GM18507 (cell line): ENCODE measurements around the gene PSMA3.
A peak's percentile ranks its signal among the peaks of the same experiment; 100 is the strongest.
"Not testable (repeated sequence)": the region's sequence is repeated elsewhere in the genome, so short reads cannot be mapped to it uniquely, and the experiment has no call there.

Experiments
- DNase-seq: peaks from one replicate; pipeline ENCODE4 v3.0.0; 2011; ENCODE audit warnings: low read depth; ENCODE audit not compliant: insufficient read length; ENCODE audit errors: extremely low spot score
- FAIRE-seq: peaks from 2 replicates; lab custom pipeline; 2011; peaks lifted over from hg19 to GRCh38; lab: Jason Lieb, UNC

PSMA3 gene

DNA sequence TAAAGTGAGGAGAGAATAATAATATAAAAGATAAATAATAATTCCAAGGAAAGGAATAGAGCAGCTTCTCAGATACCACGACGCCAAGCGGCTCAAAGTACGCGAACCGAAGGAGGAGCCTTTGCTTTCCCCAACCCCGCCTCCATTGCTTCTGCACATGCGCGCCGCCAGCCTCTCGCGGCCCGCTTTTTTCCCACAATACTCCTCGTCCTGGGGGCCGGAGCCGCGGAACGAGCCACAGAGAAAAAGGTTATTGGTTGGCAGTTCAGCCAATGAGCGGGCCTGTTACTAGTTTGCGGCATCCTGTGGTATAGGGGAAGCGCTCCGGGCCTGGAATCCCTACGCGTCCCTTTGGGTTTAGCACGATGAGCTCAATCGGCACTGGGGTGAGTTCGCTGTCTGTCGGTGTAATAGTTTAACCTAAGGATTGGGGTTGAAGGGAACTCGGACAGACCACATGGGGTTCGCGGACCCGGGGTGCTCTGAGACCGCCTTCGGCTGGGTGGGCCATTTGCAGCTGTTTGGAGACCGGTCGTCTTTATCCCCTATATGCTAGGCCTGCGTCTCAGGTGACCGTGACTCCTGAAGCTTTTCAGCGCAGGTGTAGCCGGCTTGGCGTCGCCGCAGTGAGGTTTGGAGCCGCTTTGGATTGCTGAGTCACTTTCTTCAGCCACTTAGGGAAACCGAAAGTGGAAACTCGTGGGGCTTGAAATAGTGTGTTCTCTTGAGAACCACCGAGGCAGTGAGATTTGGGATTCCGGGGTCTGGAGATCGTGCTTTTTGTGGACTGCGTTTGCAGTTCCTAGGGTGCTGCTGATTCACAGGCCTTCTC is at the start of gene PSMA3:
Gene PSMA3, plus strand, starts transcription at position 288 of the 832 bp plus-strand sequence. Its CDS starts 78 bp downstream, at position 366.
- DNase-seq (peak; percentile 83), FAIRE-seq (peak; percentile 97)

GRCh38 chr14:58196198-58196597 is 48.4 kb upstream of the PSMA3 start:
- FAIRE-seq (no peak), DNase-seq (no peak)

DNA sequence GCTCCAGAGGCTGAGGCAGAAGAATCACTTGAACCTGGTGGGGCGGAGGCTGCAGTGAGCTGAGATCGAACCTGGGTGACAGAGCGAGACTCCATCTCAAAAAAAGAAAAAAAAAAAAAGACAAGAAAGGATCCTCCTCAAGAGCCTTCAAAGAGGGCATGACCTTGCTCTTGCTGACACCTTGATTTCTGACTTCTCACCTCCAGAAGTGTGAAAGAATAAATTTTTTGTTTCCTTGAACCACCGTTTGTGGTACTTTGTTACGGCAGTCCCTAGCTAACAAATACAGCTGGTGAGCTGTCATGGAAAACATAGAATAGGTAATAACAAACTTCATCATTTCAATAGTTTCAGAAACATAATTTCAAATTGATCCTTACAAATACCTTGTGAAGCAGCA is 46.6 kb upstream of the PSMA3 start:
- no peak for DNase-seq
- FAIRE-seq = no peak

DNA sequence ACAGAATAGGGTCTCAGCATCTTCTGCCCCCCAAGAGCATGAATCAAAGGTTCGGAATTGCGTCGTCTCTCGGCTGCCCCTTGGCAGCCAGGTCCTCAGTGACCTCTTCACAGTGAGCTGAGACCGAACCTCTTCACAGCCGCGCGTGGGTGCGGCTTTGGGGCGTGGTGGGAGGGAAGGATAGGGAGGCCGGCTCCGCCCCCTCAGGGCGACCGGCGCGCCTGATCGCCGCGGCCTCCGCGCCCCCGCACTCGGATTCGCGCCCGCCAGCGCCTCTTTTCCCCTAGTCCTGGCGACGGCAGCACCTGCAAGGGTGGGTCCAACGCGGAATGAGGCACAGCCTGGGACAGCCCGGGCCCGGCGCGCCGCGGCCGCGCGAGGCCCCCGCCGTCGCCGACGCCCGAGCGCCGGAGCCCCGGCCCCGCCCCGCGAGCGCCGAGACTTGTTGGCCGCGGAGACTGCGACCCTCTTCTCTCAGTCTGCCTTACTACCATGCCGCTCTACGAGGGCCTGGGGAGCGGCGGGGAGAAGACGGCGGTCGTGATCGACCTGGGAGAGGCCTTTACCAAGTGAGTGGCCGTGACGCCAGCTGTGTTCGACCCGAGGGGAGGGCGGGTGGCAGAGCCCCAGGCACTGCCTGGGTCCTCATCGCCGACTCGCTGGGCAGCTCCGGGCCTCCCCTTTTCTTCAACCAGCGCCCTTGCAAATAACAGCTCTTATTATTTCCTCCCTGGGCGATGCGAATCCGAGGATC is 44.7 kb upstream of the PSMA3 start, which contains the start of gene ACTR10:
Gene ACTR10, plus strand, starts transcription at position 424 of the 754 bp plus-strand sequence. Its CDS starts 69 bp downstream, at position 493.
- peak; percentile 80 for DNase-seq
- peak; percentile 92 for FAIRE-seq

DNA sequence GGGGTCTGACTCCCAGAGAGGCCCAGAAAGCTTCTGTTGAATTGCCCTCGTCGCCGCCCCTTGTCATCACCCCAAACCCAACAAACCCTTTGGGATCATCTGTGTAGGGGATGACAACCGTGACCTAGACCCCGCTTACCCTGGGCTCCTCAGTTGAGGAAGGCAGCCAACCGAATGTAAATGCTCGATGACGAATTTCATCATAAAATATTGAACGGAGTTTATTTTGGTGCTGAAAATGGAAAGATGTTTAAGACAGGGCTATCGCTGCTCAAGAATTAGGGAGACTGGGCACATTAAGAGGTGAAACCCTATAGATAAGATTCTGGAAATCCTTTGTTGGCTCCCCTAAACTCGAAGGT is 44.2 kb upstream of the PSMA3 start:
- FAIRE-seq (peak; percentile 54), DNase-seq (no peak)

DNA sequence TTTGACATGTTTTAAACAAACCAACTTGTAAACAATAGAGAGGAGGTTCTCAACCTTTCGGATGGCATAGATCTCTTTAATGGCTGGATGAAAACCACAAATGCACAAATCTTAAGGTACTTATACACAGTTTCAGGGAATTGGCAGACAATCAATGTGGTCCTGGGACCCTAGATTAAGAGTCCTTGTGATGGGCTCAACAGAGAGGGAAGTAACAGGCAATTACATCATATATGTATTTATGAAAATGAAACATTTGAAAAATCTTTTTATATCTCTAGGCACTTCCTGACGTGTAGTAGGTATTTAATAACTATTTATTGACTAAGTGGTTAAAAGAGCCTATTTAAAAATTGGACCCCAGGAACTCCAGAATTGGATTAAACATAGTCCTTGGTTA is 43.8 kb upstream of the PSMA3 start:
- FAIRE-seq (no peak), DNase-seq (no peak)

DNA sequence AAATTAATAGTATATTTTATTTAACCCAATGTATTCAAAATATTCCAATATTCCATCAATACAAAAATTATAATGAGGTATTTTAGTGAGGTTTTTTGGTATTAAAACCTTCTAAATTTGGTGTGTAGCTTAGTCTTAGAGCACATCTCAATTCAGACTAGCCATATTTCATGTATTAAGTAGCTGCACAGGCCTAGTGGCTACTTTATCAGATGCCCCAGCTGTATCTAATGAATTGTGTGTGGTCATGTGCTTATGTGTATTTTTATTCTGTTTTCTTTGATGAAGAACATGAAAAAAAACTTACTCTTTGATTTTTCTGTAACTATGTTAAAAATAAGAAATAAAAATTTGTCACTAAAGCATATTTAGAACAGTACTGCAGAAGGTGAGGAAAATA is 31.5 kb upstream of the PSMA3 start:
- FAIRE-seq (no peak), DNase-seq (no peak)

DNA sequence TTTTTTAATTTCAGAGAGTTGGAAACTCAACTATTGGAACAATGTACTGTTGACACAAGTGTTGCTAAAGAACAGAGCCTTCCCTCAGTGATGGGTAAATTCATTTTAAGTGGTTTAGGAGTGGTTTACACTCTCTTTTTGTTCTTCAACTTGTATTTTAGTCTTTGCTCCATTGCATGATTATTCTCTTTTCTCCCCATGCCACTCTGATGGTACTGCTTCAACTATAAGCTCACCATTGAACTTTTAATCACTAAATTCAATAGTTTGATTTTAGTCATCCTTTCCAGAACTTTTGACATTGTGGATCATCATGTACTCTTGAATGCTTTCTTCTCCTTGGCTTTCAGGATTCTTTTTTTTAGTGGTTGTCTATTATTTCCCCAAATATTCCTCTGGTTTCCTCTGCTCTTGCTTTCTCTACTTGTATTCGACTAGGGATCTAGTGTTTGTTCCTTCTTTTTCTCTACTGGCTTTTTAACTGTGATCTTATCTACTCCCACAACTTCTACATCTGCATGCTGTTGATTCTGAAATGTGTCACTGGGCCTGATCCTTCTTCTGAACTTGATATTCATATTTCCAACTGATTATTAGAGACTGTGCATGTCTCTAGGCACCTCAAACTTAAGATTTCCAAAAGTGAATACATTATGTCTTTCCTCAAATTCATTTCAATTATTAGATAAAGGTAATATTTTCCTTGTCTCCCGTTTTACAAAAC is 29.3 kb upstream of the PSMA3 start:
- DNase-seq (no peak), FAIRE-seq (no peak)

DNA sequence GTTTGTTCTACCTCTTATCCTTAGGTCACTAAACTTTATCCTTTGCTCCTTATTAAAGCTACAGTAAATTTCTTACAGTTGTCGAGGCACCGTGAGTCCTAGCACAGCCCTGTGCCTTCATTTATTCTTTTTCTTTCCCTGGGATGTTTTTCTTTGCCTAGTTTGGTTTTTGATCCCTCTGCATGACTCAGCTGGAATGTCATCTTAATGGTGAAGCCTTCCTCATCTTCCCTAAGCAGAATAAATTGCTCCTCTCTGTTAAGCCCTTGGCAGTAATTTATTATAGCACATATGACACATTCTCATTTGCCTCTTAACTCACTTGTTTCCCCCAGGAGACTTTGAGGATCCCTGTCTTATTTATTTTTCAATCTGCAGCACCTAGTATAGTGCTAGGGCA is 28.1 kb upstream of the PSMA3 start:
- FAIRE-seq = no peak
- no peak for DNase-seq

- no peak for FAIRE-seq
- no peak for DNase-seq
Observed at GRCh38 chr14:58227096-58227819, 17.4 kb upstream of the PSMA3 start.

DNA sequence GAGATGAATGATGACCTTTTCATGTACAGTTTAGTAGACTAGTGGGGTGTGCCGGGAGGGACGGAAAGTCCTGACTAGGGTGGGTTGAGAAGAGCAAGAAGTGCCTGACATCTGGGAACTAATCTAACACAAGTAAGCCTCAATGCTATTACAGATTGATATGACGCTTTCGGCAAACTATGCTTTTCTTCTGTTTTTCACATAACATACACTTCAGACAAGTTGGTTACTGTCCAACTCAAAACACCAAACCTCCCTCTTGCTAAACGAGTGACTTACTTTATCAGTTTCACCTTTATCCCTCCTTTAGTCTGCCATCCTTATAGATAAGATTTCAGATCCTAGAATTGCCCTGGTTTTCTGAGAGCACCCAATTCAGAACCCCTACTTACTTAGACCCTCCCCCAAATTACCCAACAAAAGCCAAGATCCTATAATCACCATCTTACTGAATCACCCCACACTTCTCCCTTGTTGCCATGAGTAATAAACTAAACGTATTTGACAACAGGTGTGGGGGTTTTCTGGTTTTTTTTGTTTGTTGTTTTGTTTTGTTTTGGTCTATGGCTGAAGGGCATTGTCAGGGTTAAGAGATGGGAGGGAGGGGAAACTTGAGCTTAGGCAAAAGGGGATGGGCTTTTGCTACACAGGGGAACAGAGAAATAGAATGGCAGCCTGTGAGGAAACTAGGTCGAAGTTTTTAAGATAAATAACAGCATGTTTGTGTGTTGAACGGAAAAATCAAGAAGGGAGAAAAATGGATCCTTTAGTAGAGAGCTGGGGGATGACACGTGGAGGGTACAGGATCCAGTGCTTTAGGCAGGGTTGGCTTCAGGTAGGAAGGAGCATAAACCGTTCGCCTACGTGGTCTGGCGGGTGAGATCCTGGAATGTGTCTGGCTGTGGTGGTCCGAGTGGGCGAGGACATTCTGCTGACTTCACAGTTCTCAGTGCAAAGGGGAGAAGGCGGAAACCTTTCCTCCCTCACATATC is 6.1 kb upstream of the PSMA3 start:
- DNase-seq = no peak
- peak; percentile 5 for FAIRE-seq

GRCh38 chr14:58239244-58240195 is 5.1 kb upstream of the PSMA3 start:
- DNase-seq (no peak), FAIRE-seq (peak; percentile 36)

- FAIRE-seq (peak; percentile 59), DNase-seq (no peak)
Observed at GRCh38 chr14:58243790-58244555, 670 bp upstream of the PSMA3 start.

- FAIRE-seq (no peak), DNase-seq (no peak)
Observed at GRCh38 chr14:58245562-58245961, 919 bp downstream of the PSMA3 start.

DNA sequence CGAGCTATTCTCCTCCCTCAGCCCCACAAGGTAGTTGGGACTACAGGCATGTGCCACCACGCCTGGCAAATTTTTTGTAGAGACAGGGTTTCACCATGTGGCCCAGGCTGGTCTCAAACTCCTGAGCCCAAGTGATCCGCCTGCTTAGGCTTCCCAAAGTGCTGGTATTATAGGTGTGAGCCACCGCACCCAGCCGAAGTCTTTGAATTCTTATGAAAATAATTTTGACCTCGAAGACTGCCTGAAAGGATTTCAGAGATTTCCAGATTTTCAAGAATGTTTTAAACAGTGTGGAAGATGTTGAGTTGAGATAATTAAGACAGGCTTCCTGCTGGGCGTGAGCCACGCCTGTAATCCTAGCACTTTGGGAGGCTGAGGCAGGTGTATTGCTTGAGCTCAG is 5.0 kb downstream of the PSMA3 start:
- DNase-seq (no peak), FAIRE-seq (no peak)

DNA sequence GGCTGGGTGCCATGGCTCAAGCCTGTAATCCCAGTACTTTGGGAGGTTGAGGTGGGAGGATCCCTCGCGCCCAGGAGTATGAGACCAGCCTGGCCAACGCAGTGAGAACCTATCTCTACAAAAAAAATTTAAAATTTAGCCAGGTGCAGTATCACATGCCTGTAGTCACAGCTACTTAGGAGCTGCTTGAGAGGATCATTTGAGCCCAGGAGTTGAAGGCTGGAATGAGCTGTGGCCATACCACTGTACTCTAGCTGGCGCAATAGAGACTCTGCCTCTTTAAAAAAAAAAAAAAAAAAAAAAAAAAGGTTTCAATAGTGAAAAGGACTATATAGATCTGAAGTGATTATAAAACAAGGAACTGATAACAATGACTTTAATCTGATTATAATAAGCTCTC is 13.5 kb downstream of the PSMA3 start:
- FAIRE-seq (no peak), DNase-seq (no peak)

DNA sequence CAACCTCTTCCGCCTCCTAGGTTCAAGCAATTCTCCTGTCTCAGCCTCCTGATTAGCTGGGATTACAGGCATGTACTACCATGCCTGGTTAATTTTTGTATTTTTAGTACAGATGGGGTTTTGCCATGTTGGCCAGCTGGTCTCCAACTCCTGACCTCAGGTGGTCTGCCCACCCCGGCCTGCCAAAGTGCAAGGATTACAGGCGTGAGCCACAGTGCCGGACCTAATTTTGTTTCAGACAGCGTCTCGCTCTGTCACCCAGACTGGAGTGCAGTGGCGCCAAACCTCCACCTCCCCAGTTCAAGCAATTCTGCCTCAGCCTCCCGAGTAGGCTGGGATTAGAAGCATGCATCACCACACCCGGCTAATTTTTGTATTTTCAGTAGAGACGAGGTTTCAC is 17.4 kb downstream of the PSMA3 start:
- not testable (repeated sequence) for DNase-seq, FAIRE-seq
